Gastrocnemius medialis (tissue), 4 donors: ENCODE data around the gene TRIP11.

Experiments
- CTCF ChIP-seq, 5 experiments: fragments of 450-650 bp in 3 of 5; fragments of 200-600 bp in 2 of 5; sonication (generic) in 2 of 5; IDR thresholded peaks in 4 of 5; conservative IDR thresholded peaks in 1 of 5; 1 replicate in 4 of 5; 2 replicates in 1 of 5; pipeline ENCODE4 v1.5.1; 2016 to 2019; ENCODE audit warnings: antibody characterized with exemption in 5 of 5, mild to moderate bottlenecking in 3 of 5, moderate library complexity in 3 of 5
- POLR2A ChIP-seq, 2 donors: fragments of 450-650 bp; IDR thresholded peaks; one replicate each; pipeline ENCODE4 v1.6.1; 2017; ENCODE audit warnings: antibody characterized with exemption in 2 of 2, mild to moderate bottlenecking in 2 of 2, moderate library complexity in 2 of 2

GRCh38 chr14:92041203-92041602, 1.3 kb upstream of the TRIP11 start:
- TF ChIP-seq CTCF (IDR thresholded peaks at IDR 0.05 in 4 of 5, conservative IDR thresholded peaks at IDR 0.05 in 1 of 5) (no peak), POLR2A (IDR thresholded peaks at IDR 0.05) (no peak)
